ENCODE results near the gene SLC12A7. TPM values are rescaled to one million over a fixed set of nuclear protein-coding genes. Genes with fewer than 3 reads are reported as not detected.

Gene SLC12A7
- polyA plus RNA-seq, 3 donors from 2014 or later, result 9.5 to 18.2 (median 9.7) TPM

DNA sequence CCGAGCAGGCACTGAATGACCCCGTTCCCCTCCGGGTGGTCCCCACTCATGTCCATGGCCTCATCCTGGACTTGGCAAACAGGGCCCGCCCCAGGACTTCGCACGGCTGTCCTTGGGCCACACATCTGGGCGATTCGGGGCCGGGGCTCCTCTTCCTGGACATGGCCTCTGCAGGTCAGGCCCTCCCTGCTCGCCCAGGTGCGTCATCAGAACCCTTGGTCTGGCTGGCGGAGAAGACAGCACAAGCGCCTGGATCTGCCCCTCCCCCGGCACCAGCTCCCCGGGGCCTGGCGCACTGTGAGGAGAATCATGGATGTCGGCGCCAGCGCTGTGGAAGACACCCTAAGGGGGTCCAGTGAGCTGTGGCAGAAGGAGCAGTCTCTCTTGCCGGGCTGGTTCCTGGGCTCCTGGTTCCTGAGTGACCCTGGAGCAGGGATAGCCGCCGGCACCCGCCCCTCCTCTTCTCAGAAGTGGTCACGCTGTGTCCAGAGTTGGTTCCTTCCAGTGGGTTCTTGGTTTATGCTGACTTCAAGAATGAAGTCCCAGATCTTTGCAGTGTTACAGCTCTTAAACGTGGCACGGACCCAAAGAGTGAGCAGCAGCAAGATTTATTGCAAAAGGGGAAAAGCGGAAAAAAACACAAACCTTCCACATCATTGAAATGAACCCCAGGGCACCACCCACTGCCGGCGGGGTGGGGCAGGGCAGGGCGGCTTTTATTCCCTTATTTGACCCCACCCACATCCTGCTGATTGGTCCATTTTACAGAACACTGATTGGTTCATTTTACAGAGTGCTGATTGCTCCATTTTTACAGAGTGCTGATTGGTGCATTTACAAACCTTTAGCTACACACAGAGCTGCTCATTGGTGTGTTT, 25.9 kb upstream of the SLC12A7 start:
- no peak overlapping the region for H3K4me3 Mint-ChIP-seq

GRCh38 chr5:1136814-1137213, 25.0 kb upstream of the SLC12A7 start:
- no peak for DNase-seq
- no peaks in the 10 kb centered on the region for H3K36me3 Mint-ChIP-seq
- peaks cover 0 to 2% (median 1%) of the 10 kb centered on the region in 3 donors for H3K27me3 Mint-ChIP-seq (ENCODE audit: low read depth in 3 of 3)
- H3K4me1 Mint-ChIP-seq, result peaks cover 0 to 6% of the 10 kb centered on the region in 2 donors
- peak overlapping the region in 1 of 6 donors; percentile 1 for H3K27ac Mint-ChIP-seq
- H3K9me3 Mint-ChIP-seq, result no peaks in the 10 kb centered on the region
- H3K4me3 Mint-ChIP-seq, result no peak overlapping the region

More for the DNA sequence above, 25.9 kb upstream of the SLC12A7 start:
- Mint-ChIP-seq H3K4me1 (peaks cover 0 to 6% of the 10 kb centered on the region in 2 donors), H3K27me3 (ENCODE audit: low read depth in 3 of 3) (peaks cover 0 to 2% (median 0%) of the 10 kb centered on the region in 3 donors), H3K27ac (no peak overlapping the region), H3K36me3 (no peaks in the 10 kb centered on the region), H3K9me3 (no peaks in the 10 kb centered on the region)
- no peak for DNase-seq

DNA sequence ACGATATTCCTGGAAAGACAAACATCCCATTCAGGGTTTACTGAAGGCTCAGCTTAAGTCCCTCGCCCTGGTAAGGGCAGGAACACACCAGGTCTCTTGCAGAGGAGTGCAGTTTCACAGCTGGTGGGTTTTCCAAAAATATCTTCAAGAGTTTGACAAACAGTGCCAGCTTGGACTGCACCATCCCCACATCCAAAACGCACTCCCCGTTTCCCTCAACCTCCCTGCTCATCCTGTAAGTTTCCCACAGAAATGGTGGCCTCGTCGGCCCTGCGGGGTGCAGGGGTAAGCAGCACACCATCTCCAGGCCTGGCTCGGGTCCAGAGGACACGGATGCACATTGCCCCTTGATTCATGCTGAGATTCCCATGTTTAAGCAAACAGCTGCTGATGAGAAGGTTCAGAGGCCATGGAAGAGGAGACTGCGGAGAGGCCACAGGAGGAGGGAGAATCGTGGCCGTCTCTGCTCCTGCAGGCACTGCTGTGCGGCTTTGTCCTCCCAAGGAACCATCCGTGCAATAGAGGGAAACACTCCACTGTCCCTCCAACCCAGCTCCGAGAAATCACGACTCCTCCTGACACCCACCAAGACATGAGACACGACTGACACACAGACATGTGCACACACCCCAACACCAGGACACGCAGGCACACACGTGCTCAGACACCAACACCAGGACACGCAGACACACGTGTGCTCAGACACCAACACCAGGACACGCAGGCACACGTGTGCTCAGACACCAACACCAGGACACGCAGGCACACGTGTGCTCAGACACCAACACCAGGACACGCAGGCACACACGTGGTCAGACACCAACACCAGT, 24.0 kb upstream of the SLC12A7 start:
- no peak overlapping the region for H3K27ac Mint-ChIP-seq
- no peak for DNase-seq
- peaks cover 0 to 6% of the 10 kb centered on the region in 2 donors for H3K4me1 Mint-ChIP-seq
- no peak overlapping the region for H3K4me3 Mint-ChIP-seq
- no peaks in the 10 kb centered on the region for H3K36me3 Mint-ChIP-seq
- no peaks in the 10 kb centered on the region for H3K9me3 Mint-ChIP-seq
- peaks cover 0 to 2% (median 1%) of the 10 kb centered on the region in 3 donors for H3K27me3 Mint-ChIP-seq (ENCODE audit: low read depth in 3 of 3)

GRCh38 chr5:1134478-1134877, 22.6 kb upstream of the SLC12A7 start:
- Mint-ChIP-seq H3K27ac (no peak overlapping the region), H3K4me1 (peaks cover 0 to 6% of the 10 kb centered on the region in 2 donors), H3K9me3 (no peaks in the 10 kb centered on the region), H3K27me3 (ENCODE audit: low read depth in 3 of 3) (peaks cover 0 to 3% (median 1%) of the 10 kb centered on the region in 3 donors), H3K36me3 (no peaks in the 10 kb centered on the region), H3K4me3 (no peak overlapping the region)
- DNase-seq, result no peak

GRCh38 chr5:1133510-1134201, 21.8 kb upstream of the SLC12A7 start:
- Mint-ChIP-seq H3K36me3 (no peaks in the 10 kb centered on the region), H3K4me3 (no peak overlapping the region), H3K27me3 (ENCODE audit: low read depth in 3 of 3) (peaks cover 0 to 1% (median 1%) of the 10 kb centered on the region in 3 donors), H3K4me1 (peaks cover 0 to 6% of the 10 kb centered on the region in 2 donors), H3K9me3 (no peaks in the 10 kb centered on the region), H3K27ac (no peak overlapping the region)
- DNase-seq, result no peak

- no peak overlapping the region for H3K27ac Mint-ChIP-seq
- H3K36me3 Mint-ChIP-seq, result no peaks in the 10 kb centered on the region
- peaks cover 0 to 1% (median 1%) of the 10 kb centered on the region in 3 donors for H3K27me3 Mint-ChIP-seq (ENCODE audit: low read depth in 3 of 3)
- no peak overlapping the region for H3K4me3 Mint-ChIP-seq
- no peak for DNase-seq
- peaks cover 0 to 4% of the 10 kb centered on the region in 2 donors for H3K4me1 Mint-ChIP-seq
- H3K9me3 Mint-ChIP-seq, result no peaks in the 10 kb centered on the region
These were observed 21.2 kb upstream of the SLC12A7 start for GRCh38 chr5:1133108-1133507.

DNA sequence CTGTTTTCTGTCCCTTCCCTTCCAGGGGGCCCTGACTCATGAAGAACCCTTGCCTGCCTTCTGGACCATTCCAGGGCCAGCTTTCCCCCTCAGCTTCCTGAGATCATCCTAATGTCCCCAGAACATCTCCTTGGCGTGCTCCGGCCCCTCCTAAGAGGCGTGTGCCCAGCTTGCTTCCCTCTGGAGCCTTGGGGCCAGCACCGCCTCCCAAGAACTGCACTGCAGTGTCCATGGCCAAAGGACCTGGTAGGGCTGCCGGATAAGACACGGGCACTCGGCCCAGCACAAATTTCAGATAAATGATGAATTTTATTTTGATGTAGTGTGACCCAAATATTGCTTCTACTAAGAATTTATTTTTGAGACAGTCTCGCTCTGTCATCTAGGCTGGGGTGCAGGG, 20.7 kb upstream of the SLC12A7 start:
- Mint-ChIP-seq H3K4me3 (no peak overlapping the region), H3K27ac (no peak overlapping the region), H3K9me3 (no peaks in the 10 kb centered on the region), H3K4me1 (peaks cover 0 to 4% of the 10 kb centered on the region in 2 donors), H3K36me3 (no peaks in the 10 kb centered on the region), H3K27me3 (ENCODE audit: low read depth in 3 of 3) (peaks cover 0 to 1% (median 1%) of the 10 kb centered on the region in 3 donors)
- DNase-seq, result no peak

DNA sequence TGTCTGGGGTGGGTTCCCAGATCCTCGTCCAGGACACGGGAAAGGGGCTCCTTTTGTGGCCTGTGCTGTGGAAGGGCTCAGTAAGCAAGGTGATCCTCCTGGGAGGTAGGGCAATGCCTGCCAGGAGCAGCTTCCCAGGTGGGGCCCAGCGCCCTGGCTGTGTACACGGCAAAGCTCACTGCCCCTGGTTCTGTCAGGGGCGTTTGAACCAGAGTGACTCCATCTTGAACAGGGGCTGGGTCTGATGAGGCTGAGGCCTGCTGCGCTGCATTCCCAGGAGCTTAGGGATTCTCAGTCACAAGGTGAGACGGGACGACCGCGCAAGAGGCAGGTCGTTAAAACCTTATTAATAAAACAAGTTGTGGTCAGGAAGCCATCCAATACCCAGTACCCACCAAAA, 19.9 kb upstream of the SLC12A7 start:
- peaks cover 0 to 7% of the 10 kb centered on the region in 2 donors for H3K4me1 Mint-ChIP-seq

DNA sequence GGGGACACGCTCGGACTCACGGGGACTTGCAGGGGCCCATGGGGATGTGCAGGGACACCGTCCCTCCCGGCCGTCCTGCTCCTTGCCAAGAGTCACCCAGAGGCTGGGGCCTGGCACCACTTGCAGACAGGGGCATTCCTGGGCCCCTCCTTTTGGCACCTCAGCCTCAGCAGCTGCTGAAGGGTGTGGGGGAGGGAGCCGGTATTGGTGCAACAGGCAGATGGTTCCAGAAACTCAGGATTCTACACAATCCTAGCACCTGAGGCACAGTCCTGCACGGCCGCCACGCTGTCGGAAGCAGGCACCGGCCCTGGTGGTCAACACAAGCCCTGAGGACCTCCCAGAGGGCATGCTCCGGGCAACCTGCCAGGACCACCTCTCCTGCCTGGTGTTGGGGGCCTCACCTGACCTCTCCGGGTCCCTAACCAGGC, 19.3 kb upstream of the SLC12A7 start:
- Mint-ChIP-seq H3K9me3 (no peaks in the 10 kb centered on the region), H3K27me3 (ENCODE audit: low read depth in 3 of 3) (peaks cover 0 to 1% (median 1%) of the 10 kb centered on the region in 3 donors), H3K4me1 (peaks cover 0 to 7% of the 10 kb centered on the region in 2 donors), H3K36me3 (no peaks in the 10 kb centered on the region), H3K4me3 (no peak overlapping the region), H3K27ac (no peak overlapping the region)
- no peak for DNase-seq

More for the DNA sequence above, 19.9 kb upstream of the SLC12A7 start:
- Mint-ChIP-seq H3K27ac (no peak overlapping the region), H3K36me3 (no peaks in the 10 kb centered on the region), H3K9me3 (no peaks in the 10 kb centered on the region), H3K4me3 (no peak overlapping the region), H3K27me3 (ENCODE audit: low read depth in 3 of 3) (peaks cover 0 to 1% (median 1%) of the 10 kb centered on the region in 3 donors)
- DNase-seq, result no peak

DNA sequence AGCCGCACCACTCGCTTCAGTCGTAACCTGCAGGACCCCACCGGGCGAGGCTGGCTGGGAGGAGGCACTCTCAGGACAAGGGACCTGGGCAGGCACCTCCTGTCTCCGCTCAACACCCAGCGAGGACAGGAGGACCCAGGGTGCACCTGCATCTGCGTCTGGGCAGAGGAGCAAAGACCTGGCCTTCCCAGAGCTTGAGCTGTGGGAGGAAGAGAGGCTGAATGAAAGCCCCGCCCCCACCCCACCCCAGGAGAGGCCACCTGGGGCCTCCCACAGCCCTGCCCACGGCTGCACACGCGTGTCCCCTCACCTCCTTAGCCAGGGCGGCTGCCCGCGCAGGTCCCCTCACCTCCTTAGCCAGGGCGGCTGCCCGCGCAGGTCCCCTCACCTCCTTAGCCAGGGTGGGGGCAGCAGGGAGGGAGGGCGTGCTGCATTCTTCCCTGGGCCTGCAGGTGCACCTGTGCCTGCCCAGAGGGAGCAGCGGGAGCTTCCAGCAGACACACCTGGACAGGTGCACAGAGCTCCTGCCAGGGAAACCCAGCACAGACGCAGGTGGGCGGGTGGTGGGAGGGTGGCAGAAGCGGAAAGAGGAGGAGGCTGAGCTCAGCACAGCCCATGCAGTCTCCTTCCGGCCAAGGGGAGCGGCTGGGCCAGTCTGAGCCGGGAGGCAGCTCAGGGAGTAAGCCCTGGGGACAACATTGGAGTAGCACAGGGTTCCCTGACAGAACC, 18.5 kb upstream of the SLC12A7 start:
- no peaks in the 10 kb centered on the region for H3K36me3 Mint-ChIP-seq
- peaks cover 0 to 1% (median 1%) of the 10 kb centered on the region in 3 donors for H3K27me3 Mint-ChIP-seq (ENCODE audit: low read depth in 3 of 3)
- H3K4me3 Mint-ChIP-seq, result no peak overlapping the region
- H3K27ac Mint-ChIP-seq, result no peak overlapping the region
- DNase-seq, result no peak
- H3K4me1 Mint-ChIP-seq, result peaks cover 0 to 7% of the 10 kb centered on the region in 2 donors
- no peaks in the 10 kb centered on the region for H3K9me3 Mint-ChIP-seq

GRCh38 chr5:1129711-1130055, 17.8 kb upstream of the SLC12A7 start:
- H3K27me3 Mint-ChIP-seq (ENCODE audit: low read depth in 3 of 3), result peaks cover 0 to 1% (median 1%) of the 10 kb centered on the region in 3 donors
- no peaks in the 10 kb centered on the region for H3K36me3 Mint-ChIP-seq
- no peaks in the 10 kb centered on the region for H3K9me3 Mint-ChIP-seq
- H3K4me1 Mint-ChIP-seq, result peaks cover 0 to 7% of the 10 kb centered on the region in 2 donors
- no peak overlapping the region for H3K4me3 Mint-ChIP-seq
- DNase-seq, result no peak
- H3K27ac Mint-ChIP-seq, result no peak overlapping the region

- peaks cover 0 to 7% of the 10 kb centered on the region in 2 donors for H3K4me1 Mint-ChIP-seq
- no peak overlapping the region for H3K4me3 Mint-ChIP-seq
- H3K27ac Mint-ChIP-seq, result no peak overlapping the region
- no peak for DNase-seq
- H3K9me3 Mint-ChIP-seq, result no peaks in the 10 kb centered on the region
- no peaks in the 10 kb centered on the region for H3K36me3 Mint-ChIP-seq
- H3K27me3 Mint-ChIP-seq (ENCODE audit: low read depth in 3 of 3), result peaks cover 0 to 4% (median 1%) of the 10 kb centered on the region in 3 donors
These were observed 17.3 kb upstream of the SLC12A7 start for GRCh38 chr5:1128977-1129710.

Measured in immature natural killer cell (primary cell).